Amniotic stem cell (primary cell): ENCODE results near the gene ACAP2.
"Not testable (repeated sequence)": the region's sequence is repeated elsewhere in the genome, so short reads cannot be mapped to it uniquely, and the experiment has no call there.

ENCODE experiments used
- DNase-seq: peaks from one replicate; lab custom pipeline; 2025; lab: John Stamatoyannopoulos, UW

Gene ACAP2

GRCh38 chr3:195246581-195246995, 196.2 kb downstream of the ACAP2 start:
- no peak for DNase-seq

GRCh38 chr3:195245531-195245951, 197.3 kb downstream of the ACAP2 start:
- no peak for DNase-seq

GRCh38 chr3:195241592-195242355, 201.0 kb downstream of the ACAP2 start:
- no peak for DNase-seq

- no peak for DNase-seq
Measured at GRCh38 chr3:195240939-195241338, 201.9 kb downstream of the ACAP2 start.

GRCh38 chr3:195240171-195240701, 202.6 kb downstream of the ACAP2 start:
- no peak for DNase-seq

GRCh38 chr3:195239121-195239520, 203.7 kb downstream of the ACAP2 start:
- DNase-seq: no peak

GRCh38 chr3:195238586-195239118, 204.2 kb downstream of the ACAP2 start:
- DNase-seq: no peak

- DNase-seq: no peak
Measured at GRCh38 chr3:195238081-195238571, 204.7 kb downstream of the ACAP2 start.

GRCh38 chr3:195236801-195237570, 205.8 kb downstream of the ACAP2 start:
- DNase-seq: no peak

- no peak for DNase-seq
Measured at GRCh38 chr3:195236076-195236798, 206.6 kb downstream of the ACAP2 start.

GRCh38 chr3:195230244-195230643, 212.6 kb downstream of the ACAP2 start:
- DNase-seq: no peak

- not testable (repeated sequence) for DNase-seq
Measured at GRCh38 chr3:195228886-195229285, 213.9 kb downstream of the ACAP2 start.

GRCh38 chr3:195227871-195228270, 214.9 kb downstream of the ACAP2 start:
- no peak for DNase-seq

- no peak for DNase-seq
Measured at GRCh38 chr3:195226900-195227447, 215.8 kb downstream of the ACAP2 start.

GRCh38 chr3:195226445-195226844, 216.4 kb downstream of the ACAP2 start:
- DNase-seq: no peak

GRCh38 chr3:195224980-195225580, 217.7 kb downstream of the ACAP2 start:
- DNase-seq: no peak
